Lower leg skin (tissue), 3 donors: ENCODE data around the gene AUTS2.

Source experiments
- CTCF ChIP-seq, 3 donors: fragments of 450-650 bp; IDR thresholded peaks; one replicate each; pipeline ENCODE4 v1.5.1; 2016; ENCODE audit warnings: antibody characterized with exemption in 3 of 3, mild to moderate bottlenecking in 3 of 3, moderate library complexity in 2 of 3
- POLR2A ChIP-seq, 2 donors: fragments of 450-650 bp; IDR thresholded peaks; one replicate each; pipeline ENCODE4 v1.6.1; 2016 to 2017; ENCODE audit warnings: antibody characterized with exemption in 2 of 2, mild to moderate bottlenecking in 1 of 2, moderate library complexity in 1 of 2

GRCh38 chr7:70389531-70390151, 791.4 kb downstream of the AUTS2 start:
- TF ChIP-seq POLR2A (IDR thresholded peaks at IDR 0.05) = no peak
- TF ChIP-seq CTCF (IDR thresholded peaks at IDR 0.05) = no peak
